Thyroid gland (tissue), 4 donors: ENCODE results near the gene OR2V2. TPM values are rescaled to one million over a fixed set of nuclear protein-coding genes. Genes with fewer than 3 reads are reported as not detected.
A peak's percentile ranks its signal among the peaks of the same experiment; 100 is the strongest.

Source experiments
- DNase-seq, 2 donors: peaks; one replicate each; pipeline ENCODE4 v3.0.0-alpha.2; 2019
- H3K27ac ChIP-seq, 3 donors: fragments of 200-600 bp; sonication (generic); 1 replicate in 2 of 3; 2 replicates in 1 of 3; pipeline ENCODE4 v1.5.1; 2016 to 2019; ENCODE audit warnings: mild to moderate bottlenecking in 1 of 3, moderate library complexity in 1 of 3
- H3K27me3 ChIP-seq: fragments of 200-600 bp; sonication (generic); one replicate; pipeline ENCODE4 v1.5.1; 2019
- H3K36me3 ChIP-seq, 2 donors: fragments of 200-600 bp; sonication (generic); one replicate each; pipeline ENCODE4 v1.5.1; 2016 to 2019
- H3K4me1 ChIP-seq, 2 donors: fragments of 200-600 bp; sonication (generic); one replicate each; pipeline ENCODE4 v1.5.1; 2017 to 2019
- H3K4me3 ChIP-seq, 3 donors: fragments of 200-600 bp; sonication (generic); replicated peaks in 1 of 3; 1 replicate in 2 of 3; 2 replicates in 1 of 3; pipeline ENCODE4 v1.5.1; 2016; ENCODE audit warnings: mild to moderate bottlenecking in 1 of 3
- H3K9me3 ChIP-seq: fragments of 200-600 bp; sonication (generic); one replicate; pipeline ENCODE4 v1.5.1; 2017
- POLR2A ChIP-seq, 2 donors: fragments of 450-650 bp; IDR thresholded peaks; one replicate each; pipeline ENCODE4 v1.6.1; 2017; ENCODE audit warnings: antibody characterized with exemption in 2 of 2, mild to moderate bottlenecking in 2 of 2, moderate library complexity in 1 of 2
- WGBS, 2 donors: methylation state at CpG; one replicate each; pipeline ENCODE4 v1.1.5; 2017; 5-methylcytosine and 5-hydroxymethylcytosine counted together
- intact Hi-C: fragments of 100-400 bp; cut with DNase I; formaldehyde crosslinking; loops from one replicate; pipeline ENCODE4 v1.15.1; 2023
- total RNA-seq, 4 donors: library from RNA; depleted of rRNA; stranded (reverse); fragments of >200 nt; gene quantifications; one replicate each; pipeline ENCODE4 v1.2.3, GENCODE V29; 2016
- TF ChIP-seq, protein P1 (sequence below), 6 experiments: fragments of 200-600 bp in 3 of 6; fragments of 450-650 bp in 3 of 6; sonication (generic) in 3 of 6; IDR thresholded peaks; one replicate each; pipeline ENCODE4 v1.5.1; 2016 to 2019; ENCODE audit warnings: antibody characterized with exemption in 6 of 6, mild to moderate bottlenecking in 2 of 6, inconsistent platforms in 1 of 6, moderate library complexity in 1 of 6

The OR2V2 gene
- total RNA-seq, 4 donors from 2014 or later = not detected

- DNase-seq = peak; percentile 54
- Histone ChIP-seq H3K27me3 (no peaks in the 10 kb centered on the region), H3K27ac (peak overlapping the region; percentile 35 to 94 (median 57)), H3K9me3 (no peaks in the 10 kb centered on the region), H3K4me3 (peak overlapping the region; percentile 19 to 77 (median 60)), H3K36me3 (no peaks in the 10 kb centered on the region), H3K4me1 (peaks cover 4 to 8% of the 10 kb centered on the region in 2 donors)
- TF ChIP-seq POLR2A (IDR thresholded peaks at IDR 0.05) = no peak
- TF ChIP-seq, protein P1, sequence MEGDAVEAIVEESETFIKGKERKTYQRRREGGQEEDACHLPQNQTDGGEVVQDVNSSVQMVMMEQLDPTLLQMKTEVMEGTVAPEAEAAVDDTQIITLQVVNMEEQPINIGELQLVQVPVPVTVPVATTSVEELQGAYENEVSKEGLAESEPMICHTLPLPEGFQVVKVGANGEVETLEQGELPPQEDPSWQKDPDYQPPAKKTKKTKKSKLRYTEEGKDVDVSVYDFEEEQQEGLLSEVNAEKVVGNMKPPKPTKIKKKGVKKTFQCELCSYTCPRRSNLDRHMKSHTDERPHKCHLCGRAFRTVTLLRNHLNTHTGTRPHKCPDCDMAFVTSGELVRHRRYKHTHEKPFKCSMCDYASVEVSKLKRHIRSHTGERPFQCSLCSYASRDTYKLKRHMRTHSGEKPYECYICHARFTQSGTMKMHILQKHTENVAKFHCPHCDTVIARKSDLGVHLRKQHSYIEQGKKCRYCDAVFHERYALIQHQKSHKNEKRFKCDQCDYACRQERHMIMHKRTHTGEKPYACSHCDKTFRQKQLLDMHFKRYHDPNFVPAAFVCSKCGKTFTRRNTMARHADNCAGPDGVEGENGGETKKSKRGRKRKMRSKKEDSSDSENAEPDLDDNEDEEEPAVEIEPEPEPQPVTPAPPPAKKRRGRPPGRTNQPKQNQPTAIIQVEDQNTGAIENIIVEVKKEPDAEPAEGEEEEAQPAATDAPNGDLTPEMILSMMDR (IDR thresholded peaks at IDR 0.05) = peak in 2 of 6 experiments; percentile 16 to 27
- WGBS, 2 donors = 1% methylated on average over 58 to 65 of the region's 66 CpGs
- intact Hi-C loops = no loop called here
Measured at GRCh38 chr5:181190711-181191525, 43.5 kb downstream of the OR2V2 start.

- Histone ChIP-seq H3K4me1 (peaks cover 4 to 8% of the 10 kb centered on the region in 2 donors), H3K27ac (peak overlapping the region; percentile 81 to 94 (median 94)), H3K4me3 (peak overlapping the region; percentile 37 to 80 (median 77)), H3K36me3 (no peaks in the 10 kb centered on the region), H3K9me3 (no peaks in the 10 kb centered on the region), H3K27me3 (no peaks in the 10 kb centered on the region)
- 1 to 3% methylated on average over 28 to 45 of the region's 64 CpGs for WGBS, 2 donors
- TF ChIP-seq, protein P1 (IDR thresholded peaks at IDR 0.05) = no peak
- TF ChIP-seq POLR2A (IDR thresholded peaks at IDR 0.05) = peak in 1 of 2 donors; percentile 77
- DNase-seq = peak; percentile 94
- intact Hi-C loops = no loop called here
Measured at GRCh38 chr5:181191526-181192336, 44.3 kb downstream of the OR2V2 start.

GRCh38 chr5:181192337-181193046 is 45.1 kb downstream of the OR2V2 start:
- Histone ChIP-seq H3K27me3 (no peaks in the 10 kb centered on the region), H3K36me3 (no peaks in the 10 kb centered on the region), H3K4me3 (peak overlapping the region; percentile 37 to 80 (median 77)), H3K9me3 (no peaks in the 10 kb centered on the region), H3K4me1 (peaks cover 4 to 8% of the 10 kb centered on the region in 2 donors), H3K27ac (peak overlapping the region; percentile 81 to 94 (median 94))
- intact Hi-C loops = no loop called here
- WGBS, 2 donors = 59% methylated on average over 11 to 12 of the region's 12 CpGs
- no peak for DNase-seq
- TF ChIP-seq, protein P1 (IDR thresholded peaks at IDR 0.05) = no peak

DNA sequence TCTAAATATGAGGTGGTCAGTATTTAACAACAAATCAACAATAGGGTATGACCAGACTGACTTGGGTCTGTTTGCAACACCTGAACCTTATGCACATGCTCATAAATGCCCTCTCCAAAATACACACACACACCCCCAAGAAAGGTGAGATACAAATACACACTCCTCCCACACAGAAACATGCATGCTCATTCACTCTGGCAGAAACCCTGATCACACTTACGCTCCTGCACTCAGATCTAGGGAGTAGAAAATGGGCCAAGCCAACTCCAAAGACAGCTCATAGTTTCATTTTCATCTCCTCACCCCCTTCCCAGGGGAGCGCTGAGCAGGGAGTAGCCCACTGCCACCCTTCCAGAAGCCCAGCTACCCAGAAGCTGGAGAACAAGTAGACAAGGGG is 46.3 kb downstream of the OR2V2 start:
- DNase-seq = no peak
- intact Hi-C loops = no loop called here
- Histone ChIP-seq H3K4me3 (no peak overlapping the region), H3K4me1 (peaks cover 4 to 8% of the 10 kb centered on the region in 2 donors), H3K27ac (no peak overlapping the region), H3K27me3 (no peaks in the 10 kb centered on the region), H3K9me3 (no peaks in the 10 kb centered on the region), H3K36me3 (no peaks in the 10 kb centered on the region)
- WGBS, 2 donors = 86 to 100% methylated on average over 2 of the region's 2 CpGs
- no peak for TF ChIP-seq POLR2A (IDR thresholded peaks at IDR 0.05)
- TF ChIP-seq, protein P1 (IDR thresholded peaks at IDR 0.05) = no peak
